OCI-LY3 (cell line): ENCODE results near the gene PHACTR2.

ENCODE experiments used
- H2AFZ ChIP-seq: fragments of 200-600, 300-600 bp; shearing (Covaris generic); 2 replicates; pipeline ENCODE4 v1.6.0; 2014; ENCODE audit warnings: antibody characterized with exemption, low read depth, low read length
- H3K27ac ChIP-seq: fragments of 200-600, 300-600 bp; sonication (generic); 2 replicates; pipeline ENCODE4 v1.5.1; 2014; ENCODE audit warnings: mild to moderate bottlenecking, low read length, moderate library complexity, mixed read lengths
- H3K27me3 ChIP-seq: fragments of 200-600, 300-600 bp; sonication (generic); 2 replicates; pipeline ENCODE4 v1.6.1; 2014; ENCODE audit warnings: low read depth, low read length, mixed read lengths
- H3K36me3 ChIP-seq: fragments of 200-600, 300-600 bp; sonication (generic); replicated peaks from 2 replicates; pipeline ENCODE3; 2014; ENCODE audit warnings: low read depth, low read length, mixed read lengths
- H3K4me1 ChIP-seq: fragments of 300-600, 200-600 bp; sonication (generic); 2 replicates; pipeline ENCODE4 v1.6.1; 2014; ENCODE audit warnings: low read length, mixed read lengths
- H3K4me2 ChIP-seq: fragments of 200-600, 300-600 bp; sonication (generic); 2 replicates; pipeline ENCODE4 v1.6.1; 2014; ENCODE audit warnings: low read length, mixed read lengths
- H3K4me3 ChIP-seq: fragments of 300-600, 200-600 bp; sonication (generic); 2 replicates; pipeline ENCODE4 v1.5.1; 2014; ENCODE audit warnings: antibody characterized with exemption, mild to moderate bottlenecking, low read length, moderate library complexity
- H3K79me2 ChIP-seq: fragments of 300-600, 200-600 bp; shearing (Covaris generic); 2 replicates; pipeline ENCODE4 v1.6.1; 2014; ENCODE audit warnings: mild to moderate bottlenecking, low read length, mixed read lengths
- H3K9ac ChIP-seq: fragments of 300-600, 200-600 bp; shearing (Covaris generic); 2 replicates; pipeline ENCODE4 v1.6.0; 2014; ENCODE audit warnings: mild to moderate bottlenecking, low read length, moderate library complexity
- H3K9me3 ChIP-seq: fragments of 200-600, 300-600 bp; shearing (Covaris generic); 2 replicates; pipeline ENCODE4 v1.6.1; 2014; ENCODE audit warnings: low read length, mixed read lengths; ENCODE audit not compliant: insufficient read depth
- H4K20me1 ChIP-seq: fragments of 200-600, 300-600 bp; sonication (generic); 2 replicates; pipeline ENCODE4 v1.6.1; 2016; ENCODE audit warnings: low read length, mixed read lengths; ENCODE audit not compliant: insufficient read depth
- CTCF ChIP-seq: fragments of 200-600, 300-600 bp; sonication (generic); IDR thresholded peaks from 2 replicates; pipeline ENCODE4 v1.5.1; 2014; ENCODE audit warnings: antibody characterized with exemption, low read length, low read depth
- EZH2phosphoT487 ChIP-seq: fragments of 200-600 bp; shearing (Covaris generic); IDR thresholded peaks from 2 replicates; pipeline ENCODE4 v1.6.1; 2018; ENCODE audit warnings: antibody characterized with exemption, mixed run types, low read depth

The PHACTR2 gene

GRCh38 chr6:143811501-143812157 is 133.9 kb downstream of the PHACTR2 start:
- Histone ChIP-seq H3K4me1 (no peaks in the 10 kb centered on the region), H3K79me2 (no peaks in the 10 kb centered on the region), H2AFZ (no peak overlapping the region), H3K9me3 (no peaks in the 10 kb centered on the region), H3K27me3 (no peaks in the 10 kb centered on the region), H3K4me2 (no peak overlapping the region), H3K9ac (no peak overlapping the region), H4K20me1 (no peaks in the 10 kb centered on the region), H3K36me3 (no peaks in the 10 kb centered on the region), H3K4me3 (no peak overlapping the region), H3K27ac (no peak overlapping the region)
- TF ChIP-seq EZH2phosphoT487 = no peak
- TF ChIP-seq CTCF = no peak

DNA sequence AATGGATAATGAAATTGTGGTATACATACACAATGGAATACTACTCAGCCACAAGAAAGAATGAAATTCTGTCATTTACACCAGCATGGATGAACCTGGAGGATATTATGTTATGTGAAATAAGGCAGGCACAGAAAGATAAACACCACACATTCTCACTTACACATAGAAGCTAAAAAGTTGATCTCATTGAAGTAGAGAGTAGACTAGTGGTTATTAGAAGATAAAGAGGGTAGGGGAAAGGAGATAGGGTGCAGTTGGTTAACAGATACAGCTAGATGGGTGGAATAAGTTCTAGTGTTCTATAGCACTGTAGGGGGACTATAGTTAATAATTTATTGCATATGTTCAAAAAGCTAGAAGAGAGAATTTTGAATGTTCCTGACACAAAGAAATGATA is 139.9 kb downstream of the PHACTR2 start:
- no peak overlapping the region for H3K4me2 ChIP-seq
- H3K4me1 ChIP-seq = no peaks in the 10 kb centered on the region
- no peak for TF ChIP-seq EZH2phosphoT487
- TF ChIP-seq CTCF = no peak
- H4K20me1 ChIP-seq = no peaks in the 10 kb centered on the region
- no peaks in the 10 kb centered on the region for H3K9me3 ChIP-seq
- no peak overlapping the region for H2AFZ ChIP-seq
- no peak overlapping the region for H3K27ac ChIP-seq
- H3K9ac ChIP-seq = no peak overlapping the region
- no peaks in the 10 kb centered on the region for H3K79me2 ChIP-seq
- H3K36me3 ChIP-seq = no peaks in the 10 kb centered on the region
- no peak overlapping the region for H3K4me3 ChIP-seq
- H3K27me3 ChIP-seq = no peaks in the 10 kb centered on the region

GRCh38 chr6:143821359-143821758 is 143.6 kb downstream of the PHACTR2 start:
- Histone ChIP-seq H2AFZ (no peak overlapping the region), H3K4me3 (no peak overlapping the region), H3K4me1 (no peaks in the 10 kb centered on the region), H3K79me2 (no peaks in the 10 kb centered on the region), H3K4me2 (no peak overlapping the region), H3K27ac (no peak overlapping the region), H3K9ac (no peak overlapping the region), H3K36me3 (no peaks in the 10 kb centered on the region), H3K27me3 (no peaks in the 10 kb centered on the region), H3K9me3 (no peaks in the 10 kb centered on the region), H4K20me1 (no peaks in the 10 kb centered on the region)
- TF ChIP-seq CTCF (no peak), EZH2phosphoT487 (no peak)

GRCh38 chr6:143822584-143823024 is 144.8 kb downstream of the PHACTR2 start:
- H4K20me1 ChIP-seq = no peaks in the 10 kb centered on the region
- no peak overlapping the region for H3K4me3 ChIP-seq
- H3K9me3 ChIP-seq = no peaks in the 10 kb centered on the region
- no peak overlapping the region for H3K9ac ChIP-seq
- no peak overlapping the region for H2AFZ ChIP-seq
- H3K4me2 ChIP-seq = no peak overlapping the region
- H3K27ac ChIP-seq = no peak overlapping the region
- H3K79me2 ChIP-seq = no peaks in the 10 kb centered on the region
- H3K36me3 ChIP-seq = no peaks in the 10 kb centered on the region
- no peaks in the 10 kb centered on the region for H3K4me1 ChIP-seq
- no peaks in the 10 kb centered on the region for H3K27me3 ChIP-seq
- TF ChIP-seq EZH2phosphoT487 = no peak
- no peak for TF ChIP-seq CTCF
